Right lung (tissue), 5 donors: ENCODE measurements around the gene ELP1. TPM values are rescaled to one million over a fixed set of nuclear protein-coding genes. Genes with fewer than 3 reads are reported as not detected.
"Not testable (repeated sequence)": the region's sequence is repeated elsewhere in the genome, so short reads cannot be mapped to it uniquely, and the experiment has no call there.

Experiments
- DNase-seq, 2 donors: peaks; one replicate each; pipeline ENCODE4 v3.0.0-alpha.2; 2013
- polyA plus RNA-seq, 5 donors: library from polyadenylated mRNA; unstranded; fragments of 120-200 nt; gene quantifications; one replicate each; pipeline versions ENCODE4 v1.2.1 to v1.2.3, GENCODE V29; 2013; ENCODE audit warnings: inconsistent platforms in 1 of 5, low replicate concordance in 1 of 5; ENCODE audit not compliant: insufficient read length in 5 of 5, insufficient read depth in 1 of 5

The ELP1 gene
- polyA plus RNA-seq, 5 donors = 40.0 to 49.3 (median 44.6) TPM

GRCh38 chr9:108886594-108887271 is 47.2 kb downstream of the ELP1 start:
- DNase-seq = not testable (repeated sequence)

GRCh38 chr9:108885643-108886348 is 48.1 kb downstream of the ELP1 start:
- peak in 1 of 2 donors; percentile 14 for DNase-seq

- DNase-seq = no peak
Measured at GRCh38 chr9:108884701-108885100, 49.2 kb downstream of the ELP1 start.

- DNase-seq = no peak
Measured at GRCh38 chr9:108883085-108883484, 50.8 kb downstream of the ELP1 start.

- no peak for DNase-seq
Measured at GRCh38 chr9:108882052-108882888, 51.7 kb downstream of the ELP1 start.

GRCh38 chr9:108880738-108881316 is 53.1 kb downstream of the ELP1 start:
- DNase-seq = no peak

GRCh38 chr9:108877524-108877923 is 56.4 kb downstream of the ELP1 start:
- DNase-seq = no peak

- no peak for DNase-seq
Measured at GRCh38 chr9:108876425-108876824, 57.5 kb downstream of the ELP1 start.

GRCh38 chr9:108874058-108874788 is 59.7 kb downstream of the ELP1 start:
- DNase-seq = no peak

- no peak for DNase-seq
Measured at GRCh38 chr9:108869092-108869725, 64.7 kb downstream of the ELP1 start.

GRCh38 chr9:108867829-108868228 is 66.1 kb downstream of the ELP1 start:
- DNase-seq = no peak

- DNase-seq = no peak
Measured at GRCh38 chr9:108867116-108867515, 66.8 kb downstream of the ELP1 start.

- DNase-seq = no peak
Measured at GRCh38 chr9:108866001-108866420, 67.9 kb downstream of the ELP1 start.

- no peak for DNase-seq
Measured at GRCh38 chr9:108865037-108865436, 68.9 kb downstream of the ELP1 start.

- DNase-seq = no peak
Measured at GRCh38 chr9:108864446-108864845, 69.5 kb downstream of the ELP1 start.

- DNase-seq = no peak
Measured at GRCh38 chr9:108863891-108864290, 70.0 kb downstream of the ELP1 start.

GRCh38 chr9:108861997-108862396 is 71.9 kb downstream of the ELP1 start, which contains the start of gene ACTL7A:
Gene ACTL7A, plus strand, starts transcription at chr9:108862266. Its CDS starts 57 bp downstream, at chr9:108862323.
- DNase-seq = no peak

GRCh38 chr9:108861464-108861863 is 72.5 kb downstream of the ELP1 start:
- no peak for DNase-seq

- no peak for DNase-seq
Measured at GRCh38 chr9:108860764-108861163, 73.2 kb downstream of the ELP1 start.

- no peak for DNase-seq
Measured at GRCh38 chr9:108860354-108860753, 73.6 kb downstream of the ELP1 start.
